ENCODE results near the gene MTHFD2.
"Not testable (repeated sequence)": the region's sequence is repeated elsewhere in the genome, so short reads cannot be mapped to it uniquely, and the experiment has no call there.

Gene MTHFD2

GRCh38 chr2:74198461-74199274 is at the start of gene MTHFD2:
MTHFD2 (plus strand) TSS chr2:74198615; CDS start chr2:74198642, 27 bp downstream.
- DNase-seq (ENCODE audit: low spot score) = peak; percentile 99

- DNase-seq (ENCODE audit: low spot score) = no peak
Measured at GRCh38 chr2:74149247-74149525, 49.2 kb upstream of the MTHFD2 start.

- DNase-seq (ENCODE audit: low spot score) = no peak
Measured at GRCh38 chr2:74149570-74150319, 48.7 kb upstream of the MTHFD2 start.

GRCh38 chr2:74152954-74153353 is 45.5 kb upstream of the MTHFD2 start:
- no peak for DNase-seq (ENCODE audit: low spot score)

GRCh38 chr2:74155830-74156229 is 42.6 kb upstream of the MTHFD2 start:
- DNase-seq (ENCODE audit: low spot score) = no peak

- no peak for DNase-seq (ENCODE audit: low spot score)
Measured at GRCh38 chr2:74162951-74163350, 35.5 kb upstream of the MTHFD2 start.

GRCh38 chr2:74164761-74165160 is 33.7 kb upstream of the MTHFD2 start:
- no peak for DNase-seq (ENCODE audit: low spot score)

- no peak for DNase-seq (ENCODE audit: low spot score)
Measured at GRCh38 chr2:74168739-74169138, 29.7 kb upstream of the MTHFD2 start.

GRCh38 chr2:74174909-74175308 is 23.5 kb upstream of the MTHFD2 start:
- no peak for DNase-seq (ENCODE audit: low spot score)

- DNase-seq (ENCODE audit: low spot score) = no peak
Measured at GRCh38 chr2:74177696-74178095, 20.7 kb upstream of the MTHFD2 start.

GRCh38 chr2:74178211-74179062 is 20.0 kb upstream of the MTHFD2 start, which contains the start of gene MOB1A:
MOB1A (minus strand) TSS chr2:74178879; CDS start chr2:74178674, 205 bp downstream.
- DNase-seq (ENCODE audit: low spot score) = peak; percentile 99

- DNase-seq (ENCODE audit: low spot score) = no peak
Measured at GRCh38 chr2:74179063-74179865, 19.2 kb upstream of the MTHFD2 start.

- no peak for DNase-seq (ENCODE audit: low spot score)
Measured at GRCh38 chr2:74181739-74182138, 16.7 kb upstream of the MTHFD2 start.

GRCh38 chr2:74183878-74184277 is 14.5 kb upstream of the MTHFD2 start:
- DNase-seq (ENCODE audit: low spot score) = no peak

- no peak for DNase-seq (ENCODE audit: low spot score)
Measured at GRCh38 chr2:74186038-74186437, 12.4 kb upstream of the MTHFD2 start.

- not testable (repeated sequence) for DNase-seq (ENCODE audit: low spot score)
Measured at GRCh38 chr2:74186706-74187105, 11.7 kb upstream of the MTHFD2 start.

GRCh38 chr2:74188018-74188601 is 10.3 kb upstream of the MTHFD2 start:
- DNase-seq (ENCODE audit: low spot score) = peak; percentile 64

- DNase-seq (ENCODE audit: low spot score) = no peak
Measured at GRCh38 chr2:74188696-74189095, 9.7 kb upstream of the MTHFD2 start.

- no peak for DNase-seq (ENCODE audit: low spot score)
Measured at GRCh38 chr2:74191596-74192380, 6.6 kb upstream of the MTHFD2 start.

GRCh38 chr2:74194799-74195198 is 3.6 kb upstream of the MTHFD2 start:
- no peak for DNase-seq (ENCODE audit: low spot score)

Measured in SW480 (cell line).